H54 (cell line): ENCODE measurements around the gene ERBB2.

Experiments
- DNase-seq: peaks from one replicate; pipeline ENCODE4 v3.0.0; 2011; ENCODE audit warnings: low spot score, mixed read lengths; ENCODE audit not compliant: insufficient read length
- FAIRE-seq: peaks from 3 replicates; lab custom pipeline; 2011; peaks lifted over from hg19 to GRCh38; lab: Jason Lieb, UNC
- POLR2A ChIP-seq: IDR thresholded peaks from 2 replicates; pipeline ENCODE4 v1.6.1; 2011; ENCODE audit warnings: low read depth, mild to moderate bottlenecking, low read length

Gene ERBB2

GRCh38 chr17:39661744-39662541 is 37.9 kb upstream of the ERBB2 start:
- TF ChIP-seq POLR2A: no peak
- FAIRE-seq (no peak), DNase-seq (no peak)

GRCh38 chr17:39662551-39663339 is 37.1 kb upstream of the ERBB2 start:
- no peak for TF ChIP-seq POLR2A
- FAIRE-seq (no peak), DNase-seq (no peak)

GRCh38 chr17:39663340-39663687 is 36.5 kb upstream of the ERBB2 start:
- no peak for FAIRE-seq
- TF ChIP-seq POLR2A: no peak
- DNase-seq: no peak

GRCh38 chr17:39663688-39664580 is 35.9 kb upstream of the ERBB2 start:
- FAIRE-seq (no peak), DNase-seq (no peak)
- TF ChIP-seq POLR2A: no peak

- no peak for TF ChIP-seq POLR2A
- DNase-seq (no peak), FAIRE-seq (no peak)
Observed at GRCh38 chr17:39664581-39665561, 35.0 kb upstream of the ERBB2 start, which contains the start of gene TCAP. Gene TCAP, plus strand, starts transcription at chr17:39665349. Its CDS starts 11 bp downstream, at chr17:39665360.

- TF ChIP-seq POLR2A: no peak
- FAIRE-seq (no peak), DNase-seq (no peak)
Observed at GRCh38 chr17:39665642-39666224, 34.1 kb upstream of the ERBB2 start.

- no peak for TF ChIP-seq POLR2A
- FAIRE-seq (no peak), DNase-seq (no peak)
Observed at GRCh38 chr17:39666231-39666600, 33.6 kb upstream of the ERBB2 start.

GRCh38 chr17:39666601-39667261 is 33.1 kb upstream of the ERBB2 start:
- no peak for TF ChIP-seq POLR2A
- DNase-seq: no peak
- FAIRE-seq: no peak

- DNase-seq (no peak), FAIRE-seq (no peak)
- no peak for TF ChIP-seq POLR2A
Observed at GRCh38 chr17:39667262-39667944, 32.5 kb upstream of the ERBB2 start.

- no peak for TF ChIP-seq POLR2A
- FAIRE-seq (no peak), DNase-seq (no peak)
Observed at GRCh38 chr17:39667945-39668924, 31.6 kb upstream of the ERBB2 start, which contains the start of gene PNMT. Gene PNMT, plus strand, starts transcription at chr17:39668453. Its CDS starts 23 bp downstream, at chr17:39668476.
